SK-N-SH (cell line): ENCODE data around the gene CAMK1. TPM values are rescaled to one million over a fixed set of nuclear protein-coding genes. Genes with fewer than 3 reads are reported as not detected.

Experiments used
- CTCF ChIA-PET: fragments of 300-600, 350-600 bp; formaldehyde crosslinking; extraction: SDS; loops from one replicate; lab custom pipeline; 2021; lab: Yijun Ruan, JAX
- POLR2A ChIA-PET: fragments of 350-600 bp; sonication (Branson Sonifier 250); formaldehyde crosslinking; extraction: SDS; loops from one replicate; lab custom pipeline; 2020; ENCODE audit warnings: antibody characterized with exemption, inconsistent platforms; lab: Yijun Ruan, JAX
- DNase-seq: peaks from one replicate; pipeline ENCODE4 v3.0.0; 2012
- H2AFZ ChIP-seq: fragments of 200-600 bp; sonication (generic); 2 replicates; pipeline ENCODE4 v1.8.1; 2016; ENCODE audit warnings: antibody characterized with exemption, mild to moderate bottlenecking, low read depth
- H3F3A ChIP-seq: fragments of 200-600 bp; sonication (generic); replicated peaks from 2 replicates; pipeline ENCODE3; 2016; ENCODE audit warnings: antibody characterized with exemption, mild to moderate bottlenecking; ENCODE audit not compliant: insufficient read depth
- H3K27ac ChIP-seq, 2 experiments: fragments of 200-500 bp in 1 of 2; fragments of 200-600 bp in 1 of 2; sonication (Bioruptor generic) in 1 of 2; sonication (generic), shearing (Covaris generic) in 1 of 2; 2 replicates each; pipeline versions ENCODE4 v1.5.1 to v1.6.1; 2014 to 2016; ENCODE audit warnings: low read depth in 2 of 2, inconsistent platforms in 1 of 2, low read length in 1 of 2, mild to moderate bottlenecking in 1 of 2, mixed read lengths in 1 of 2
- H3K27me3 ChIP-seq: fragments of 200-600 bp; sonication (generic), shearing (Covaris generic); 2 replicates; pipeline ENCODE4 v1.6.1; 2016; ENCODE audit warnings: mixed run types; ENCODE audit not compliant: insufficient read depth
- H3K36me3 ChIP-seq, 2 experiments: fragments of 200-500 bp in 1 of 2; fragments of 200-600 bp in 1 of 2; sonication (Bioruptor generic) in 1 of 2; sonication (generic) in 1 of 2; replicated peaks in 1 of 2; 2 replicates each; pipeline versions ENCODE3 to v1.5.1; 2014 to 2016; ENCODE audit warnings: low read length in 1 of 2, mild to moderate bottlenecking in 1 of 2; ENCODE audit not compliant: insufficient read depth in 2 of 2, control insufficient read depth in 1 of 2
- H3K4me1 ChIP-seq, 2 experiments: fragments of 200-500 bp in 1 of 2; fragments of 200-600 bp in 1 of 2; sonication (Bioruptor generic) in 1 of 2; sonication (generic), shearing (Covaris generic) in 1 of 2; 2 replicates each; pipeline versions ENCODE4 v1.5.1 to v1.6.1; 2014 to 2016; ENCODE audit warnings: low read depth in 1 of 2, low read length in 1 of 2, mixed run types in 1 of 2; ENCODE audit not compliant: insufficient read depth in 2 of 2, control insufficient read depth in 1 of 2
- H3K4me2 ChIP-seq: fragments of 200-600 bp; sonication (generic), shearing (Covaris generic); 2 replicates; pipeline ENCODE4 v1.6.1; 2017; ENCODE audit warnings: mixed run types
- H3K4me3 ChIP-seq, 2 experiments: fragments of 200-500 bp in 1 of 2; fragments of 200-600 bp in 1 of 2; sonication (Bioruptor generic) in 1 of 2; sonication (generic), shearing (Covaris generic) in 1 of 2; 2 replicates each; pipeline versions ENCODE4 v1.5.1 to v1.8.1; 2014 to 2016; ENCODE audit warnings: low read depth in 2 of 2, inconsistent platforms in 1 of 2, low read length in 1 of 2, mild to moderate bottlenecking in 1 of 2, mixed read lengths in 1 of 2, moderate library complexity in 1 of 2
- H3K79me2 ChIP-seq: fragments of 200-600 bp; sonication (generic); 2 replicates; pipeline ENCODE4 v1.8.1; 2017; ENCODE audit warnings: mild to moderate bottlenecking; ENCODE audit not compliant: insufficient read depth
- H3K9ac ChIP-seq: fragments of 200-600 bp; sonication (generic); 2 replicates; pipeline ENCODE4 v1.6.1; 2017; ENCODE audit warnings: mixed run types
- H3K9me2 ChIP-seq: fragments of 200-600 bp; sonication (generic); 2 replicates; pipeline ENCODE4 v1.6.1; 2017; ENCODE audit warnings: mixed run types
- H3K9me3 ChIP-seq: fragments of 200-600 bp; sonication (generic); 2 replicates; pipeline ENCODE4 v1.6.1; 2017; ENCODE audit warnings: mixed run types, mild to moderate bottlenecking, moderate library complexity
- H4K20me1 ChIP-seq: fragments of 200-600 bp; sonication (generic); 2 replicates; pipeline ENCODE4 v1.6.1; 2017; ENCODE audit warnings: mild to moderate bottlenecking, mixed run types; ENCODE audit not compliant: insufficient read depth
- CHD2 ChIP-seq: fragments of 150-350 bp; IDR thresholded peaks from 2 replicates; pipeline ENCODE4 v1.6.1; 2018; ENCODE audit warnings: low read length; ENCODE audit not compliant: partially characterized antibody
- CTCF ChIP-seq: fragments of 200-600 bp; sonication (generic); IDR thresholded peaks from 2 replicates; pipeline ENCODE4 v1.6.1; 2017; ENCODE audit warnings: antibody characterized with exemption, mild to moderate bottlenecking, moderate library complexity
- ELF1 ChIP-seq: IDR thresholded peaks from 2 replicates; pipeline ENCODE4 v1.4.0; 2012
- EP300 ChIP-seq, 2 experiments: IDR thresholded peaks; 2 replicates each; pipeline versions ENCODE4 v1.4.0 to v1.6.1; 2012; ENCODE audit warnings: borderline replicate concordance in 1 of 2, low read depth in 1 of 2, low read length in 1 of 2
- EZH2phosphoT487 ChIP-seq: fragments of 200-600 bp; sonication (generic); IDR thresholded peaks from 2 replicates; pipeline ENCODE4 v1.6.1; 2017; ENCODE audit warnings: low read depth, mixed run types, mild to moderate bottlenecking, antibody characterized with exemption, moderate library complexity, borderline replicate concordance
- FOXJ3 ChIP-seq: sonication (generic); formaldehyde crosslinking; IDR thresholded peaks from 2 replicates; pipeline ENCODE4 v1.5.1; 2020; ENCODE audit warnings: mild to moderate bottlenecking, missing genetic modification reagents
- FOXM1 ChIP-seq: IDR thresholded peaks from 2 replicates; pipeline ENCODE4 v1.4.0; 2012; ENCODE audit warnings: low read depth, mild to moderate bottlenecking
- GABPA ChIP-seq: IDR thresholded peaks from 2 replicates; pipeline ENCODE4 v1.4.0; 2012; ENCODE audit warnings: low read depth, mild to moderate bottlenecking
- GATA2 ChIP-seq: sonication (generic); formaldehyde crosslinking; IDR thresholded peaks from 2 replicates; pipeline ENCODE4 v1.5.0; 2020; ENCODE audit warnings: mild to moderate bottlenecking, missing genetic modification reagents
- IRF3 ChIP-seq: fragments of 150-350 bp; IDR thresholded peaks from 2 replicates; pipeline ENCODE4 v1.6.1; 2016; ENCODE audit warnings: mild to moderate bottlenecking, low read depth, low read length
- JUND ChIP-seq: IDR thresholded peaks from 2 replicates; pipeline ENCODE4 v1.4.0; 2012
- MAX ChIP-seq: IDR thresholded peaks from 2 replicates; pipeline ENCODE4 v1.4.0; 2012; ENCODE audit warnings: low read depth
- MEF2A ChIP-seq: IDR thresholded peaks from 2 replicates; pipeline ENCODE4 v1.4.0; 2012; ENCODE audit warnings: low read depth, borderline replicate concordance
- NFIC ChIP-seq: IDR thresholded peaks from 2 replicates; pipeline ENCODE4 v1.4.0; 2012; ENCODE audit warnings: borderline replicate concordance
- PBX3 ChIP-seq: IDR thresholded peaks from 2 replicates; pipeline ENCODE4; 2012
- RAD21 ChIP-seq: IDR thresholded peaks from 2 replicates; pipeline ENCODE4 v1.6.1; 2012; ENCODE audit warnings: mild to moderate bottlenecking, low read length
- RCOR1 ChIP-seq: fragments of 150-350 bp; IDR thresholded peaks from 2 replicates; pipeline ENCODE4 v1.6.1; 2017; ENCODE audit warnings: antibody characterized with exemption, low read length
- SIN3A ChIP-seq: IDR thresholded peaks from 2 replicates; pipeline ENCODE4 v1.6.1; 2012; ENCODE audit warnings: low read depth, mild to moderate bottlenecking, low read length, moderate library complexity, borderline replicate concordance
- SMC3 ChIP-seq: IDR thresholded peaks from 2 replicates; pipeline ENCODE4 v1.6.1; 2012; ENCODE audit warnings: low read depth, low read length, improper control_type of control experiment
- TEAD4 ChIP-seq: IDR thresholded peaks from 2 replicates; pipeline ENCODE4 v1.4.0; 2012; ENCODE audit warnings: mild to moderate bottlenecking, borderline replicate concordance; ENCODE audit not compliant: insufficient read depth
- USF1 ChIP-seq: IDR thresholded peaks from 2 replicates; pipeline ENCODE4 v1.4.0; 2012; ENCODE audit warnings: low read depth, borderline replicate concordance
- WGBS: methylation state at CpG from one replicate; pipeline ENCODE4 v1.1.6; 2017; ENCODE audit warnings: low lambda C conversion rate; 5-methylcytosine and 5-hydroxymethylcytosine counted together
- polyA plus RNA-seq, 3 experiments: library from polyadenylated mRNA; depleted of rRNA; stranded (reverse); fragments of >200 nt; gene quantifications; 2 replicates each; pipeline ENCODE4 v1.2.3, GENCODE V29; 2012

The CAMK1 gene
- polyA plus RNA-seq, 1 of the 3 experiments (the other 2 are of a cell fraction), result 47.1 TPM

- TF ChIP-seq PBX3, result no peak
- no peak for TF ChIP-seq JUND
- TF ChIP-seq MEF2A, result no peak
- no peak for TF ChIP-seq EZH2phosphoT487
- no peak for TF ChIP-seq RAD21
- no peak for TF ChIP-seq CTCF
Measured at GRCh38 chr3:9815986-9816385, 46.2 kb upstream of the CAMK1 start (continued).

GRCh38 chr3:9812870-9813483 is 43.2 kb upstream of the CAMK1 start:
- POLR2A ChIA-PET, result interaction anchor here (0.6 kb wide), 1 partner anchor 64 kb away, joined by 3 read pairs; no protein-coding TSS in a partner anchor
- no peak for DNase-seq
- Histone ChIP-seq H3K9me3 (no peaks in the 10 kb centered on the region), H3K4me2 (no peak overlapping the region), H3K79me2 (no peaks in the 10 kb centered on the region), H3K4me3 (no peak overlapping the region)
- no peak for TF ChIP-seq MEF2A
- no peak for TF ChIP-seq FOXJ3 (CRISPR knock-in tag)
- no peak for TF ChIP-seq ELF1
- no peak for TF ChIP-seq SIN3A
- TF ChIP-seq PBX3, result no peak
- no peak for TF ChIP-seq IRF3
- no peak for TF ChIP-seq NFIC
- TF ChIP-seq RCOR1, result no peak
- no peak for TF ChIP-seq CTCF
- TF ChIP-seq GABPA, result no peak
- TF ChIP-seq FOXM1, result no peak
- TF ChIP-seq GATA2 (CRISPR knock-in tag), result no peak
- no peak for TF ChIP-seq RAD21
- TF ChIP-seq JUND, result no peak
- no peak for TF ChIP-seq SMC3
- TF ChIP-seq TEAD4, result no peak
- no peak for TF ChIP-seq EP300 (IDR thresholded peaks at IDR 0.05; ENCODE audit: borderline replicate concordance in 1 of 2, low read depth in 1 of 2, low read length in 1 of 2)
- TF ChIP-seq USF1, result no peak
- no peak for TF ChIP-seq MAX
- TF ChIP-seq CHD2, result no peak
- TF ChIP-seq, all 33 proteins: peak for 0
- H4K20me1 ChIP-seq, result no peaks in the 10 kb centered on the region
- H3K36me3 ChIP-seq, result peaks cover 4 to 6% of the 10 kb centered on the region in 2 experiments
- no peaks in the 10 kb centered on the region for H3K27me3 ChIP-seq
- H3K9me2 ChIP-seq, result no peaks in the 10 kb centered on the region
- peaks cover 3 to 20% of the 10 kb centered on the region in 2 experiments; a peak in 1 of 4 replicates for H3K4me1 ChIP-seq
- H3K9ac ChIP-seq, result no peak overlapping the region
- H2AFZ ChIP-seq, result no peak overlapping the region
- CTCF ChIA-PET, result interaction anchor here (1.3 kb wide), 1 partner anchor 11 kb away, joined by 3 read pairs; no protein-coding TSS in a partner anchor
- WGBS, result over 99% methylated on average over 9 of the region's 9 CpGs
- H3F3A ChIP-seq, result peaks cover 16% of the 10 kb centered on the region
- no peak overlapping the region for H3K27ac ChIP-seq
